Calu3 (cell line): Measurements from ENCODE around the gene MYH4. TPM values are rescaled to one million over a fixed set of nuclear protein-coding genes. Genes with fewer than 3 reads are reported as not detected.

Experiments
- BruUV-seq: library from RNA; stranded (reverse); fragments of 400-500 nt; replicated peaks from 2 replicates; lab custom pipeline; 2021; lab: Mats Ljungman, UMichigan
- CTCF ChIA-PET: fragments of 300-600 bp; sonication (Branson Sonifier 250); formaldehyde crosslinking; loops from one replicate; lab custom pipeline; 2022; ENCODE audit warnings: antibody characterized with exemption; lab: Charles Lee
- DNase-seq: peaks from one replicate; pipeline ENCODE4 v3.0.0; 2022
- H3K27ac Mint-ChIP-seq: one replicate; pipeline ENCODE4 v1.8.0; 2022; ENCODE audit warnings: mixed read lengths; ENCODE audit not compliant: unreplicated experiment
- H3K27me3 Mint-ChIP-seq: one replicate; pipeline ENCODE4 v1.8.0; 2022; ENCODE audit warnings: mixed read lengths; ENCODE audit not compliant: unreplicated experiment
- H3K36me3 Mint-ChIP-seq: one replicate; pipeline ENCODE4 v1.8.0; 2022; ENCODE audit warnings: mild to moderate bottlenecking, moderate library complexity, mixed read lengths; ENCODE audit not compliant: insufficient read depth, unreplicated experiment
- H3K4me1 Mint-ChIP-seq: one replicate; pipeline ENCODE4 v1.8.0; 2022; ENCODE audit warnings: mild to moderate bottlenecking, low read depth, mixed read lengths; ENCODE audit not compliant: unreplicated experiment
- H3K4me3 Mint-ChIP-seq: one replicate; pipeline ENCODE4 v1.8.0; 2022; ENCODE audit warnings: mild to moderate bottlenecking, low read depth, moderate library complexity, mixed read lengths; ENCODE audit not compliant: unreplicated experiment
- H3K9me3 Mint-ChIP-seq: one replicate; pipeline ENCODE4 v1.8.0; 2022; ENCODE audit warnings: low read depth, mixed read lengths; ENCODE audit not compliant: unreplicated experiment
- CTCF ChIP-seq: fragments of 200-600 bp; IDR thresholded peaks from one replicate; pipeline ENCODE4 v1.8.0; 2022; ENCODE audit warnings: antibody characterized with exemption; ENCODE audit not compliant: unreplicated experiment
- intact Hi-C: fragments of 100-400 bp; cut with micrococcal nuclease; formaldehyde crosslinking; loops from one replicate; pipeline ENCODE4 v1.10.0; 2022; ENCODE audit not compliant: unreplicated experiment
- total RNA-seq: library from RNA; stranded (reverse); gene quantifications from 2 replicates; pipeline ENCODE4 v1.2.3, GENCODE V29; 2022

The MYH4 gene
- total RNA-seq, 1 experiment from 2014 or later = not detected

DNA sequence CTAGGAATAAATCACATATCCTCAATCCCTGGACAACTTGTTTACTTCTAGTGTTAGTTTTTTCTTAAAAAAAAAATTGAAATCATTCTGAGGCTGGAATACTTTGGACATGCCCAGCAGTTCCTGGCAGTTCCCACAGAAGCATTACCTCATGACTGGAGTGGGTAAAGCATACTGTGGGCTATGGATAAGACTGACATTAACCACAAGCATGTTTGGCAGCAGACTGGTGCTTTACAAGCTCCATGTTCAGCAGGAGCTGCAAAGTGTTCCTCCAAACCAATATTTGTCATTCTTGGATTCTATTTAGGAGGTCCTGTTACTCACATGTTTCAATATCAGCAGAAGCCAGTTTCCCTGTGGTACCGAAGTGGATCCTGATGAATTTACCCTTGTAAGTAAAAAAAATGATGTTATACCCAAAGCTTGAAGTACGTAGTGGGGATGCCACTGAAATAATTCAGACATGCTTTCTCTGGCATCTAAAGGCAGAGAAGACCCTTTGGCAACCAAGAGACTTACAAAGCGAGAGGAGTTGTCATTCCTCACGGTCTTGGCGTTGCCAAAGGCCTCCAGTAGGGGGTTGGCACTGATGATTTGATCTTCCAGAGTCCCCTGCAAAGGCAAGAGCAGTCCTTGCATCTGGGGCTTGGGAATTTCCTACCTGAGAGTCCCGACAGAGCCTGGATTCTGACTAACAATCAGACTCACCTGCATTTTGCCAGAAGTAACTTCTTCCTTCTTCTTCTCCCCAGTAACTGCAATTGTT is 44.1 kb upstream of the MYH4 start:
- no peak for DNase-seq
- H3K36me3 Mint-ChIP-seq = no peaks in the 10 kb centered on the region
- intact Hi-C loops = no loop called here

GRCh38 chr17:10512856-10513255 is 43.5 kb upstream of the MYH4 start:
- no peak for TF ChIP-seq CTCF
- Mint-ChIP-seq H3K9me3 (no peaks in the 10 kb centered on the region), H3K27ac (no peak overlapping the region), H3K27me3 (no peaks in the 10 kb centered on the region), H3K4me3 (no peak overlapping the region), H3K4me1 (no peaks in the 10 kb centered on the region), H3K36me3 (no peaks in the 10 kb centered on the region)
- intact Hi-C loops = no loop called here
- BruUV-seq = no TSS peak
- DNase-seq = no peak
- CTCF ChIA-PET = no interaction called here

More for the DNA sequence above, 44.1 kb upstream of the MYH4 start:
- CTCF ChIA-PET = no interaction called here
- no peaks in the 10 kb centered on the region for H3K27me3 Mint-ChIP-seq
- no peaks in the 10 kb centered on the region for H3K9me3 Mint-ChIP-seq
- H3K4me3 Mint-ChIP-seq = no peak overlapping the region
- no peaks in the 10 kb centered on the region for H3K4me1 Mint-ChIP-seq
- H3K27ac Mint-ChIP-seq = no peak overlapping the region
- BruUV-seq = no TSS peak
- no peak for TF ChIP-seq CTCF

DNA sequence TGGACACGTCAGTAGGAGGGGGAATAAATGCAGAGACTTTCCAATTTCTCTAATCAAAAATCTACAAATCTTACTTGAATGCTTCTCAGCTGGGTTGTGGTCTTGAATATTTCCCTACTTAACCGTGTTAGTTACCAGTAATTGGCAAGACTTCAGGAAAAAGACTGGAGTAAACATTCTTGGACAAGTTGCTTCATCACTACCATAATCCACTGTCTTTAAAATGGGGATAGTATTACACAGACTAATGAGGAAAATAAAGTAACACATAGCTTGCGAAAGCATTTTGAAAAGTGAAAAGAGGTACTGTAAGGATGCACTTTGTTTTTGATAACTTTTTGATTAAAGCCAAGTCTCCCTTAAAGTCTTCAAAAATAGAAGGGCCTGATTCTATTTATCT is 30.6 kb upstream of the MYH4 start:
- no peak overlapping the region for H3K27ac Mint-ChIP-seq
- H3K9me3 Mint-ChIP-seq = peaks cover 15% of the 10 kb centered on the region
- intact Hi-C loops = no loop called here
- no peaks in the 10 kb centered on the region for H3K27me3 Mint-ChIP-seq
- no peak overlapping the region for H3K4me3 Mint-ChIP-seq
- no peak for TF ChIP-seq CTCF
- no peaks in the 10 kb centered on the region for H3K4me1 Mint-ChIP-seq
- peaks cover 5% of the 10 kb centered on the region for H3K36me3 Mint-ChIP-seq
- DNase-seq = no peak
- BruUV-seq = no TSS peak
- CTCF ChIA-PET = no interaction called here

- CTCF ChIA-PET = no interaction called here
- BruUV-seq = no TSS peak
- intact Hi-C loops = no loop called here
- DNase-seq = no peak
- Mint-ChIP-seq H3K9me3 (peaks cover 22% of the 10 kb centered on the region), H3K36me3 (peaks cover 3% of the 10 kb centered on the region), H3K27me3 (no peaks in the 10 kb centered on the region), H3K4me3 (no peak overlapping the region), H3K4me1 (no peaks in the 10 kb centered on the region), H3K27ac (no peak overlapping the region)
- TF ChIP-seq CTCF = no peak
These were observed 22.6 kb upstream of the MYH4 start for GRCh38 chr17:10492004-10492403.
